Measurements from ENCODE around the gene CADM2.

Gene CADM2

GRCh38 chr3:85576091-85576690 is 617.4 kb downstream of the CADM2 start:
- peak; percentile 65 for TF ChIP-seq CTCF (IDR thresholded peaks at IDR 0.05; ENCODE audit: low read length)
- no peak for TF ChIP-seq EZH2 (IDR thresholded peaks at IDR 0.05; ENCODE audit: borderline replicate concordance, low read length)

GRCh38 chr3:85576697-85577200 is 618.0 kb downstream of the CADM2 start:
- TF ChIP-seq CTCF (IDR thresholded peaks at IDR 0.05; ENCODE audit: low read length), result no peak
- TF ChIP-seq EZH2 (IDR thresholded peaks at IDR 0.05; ENCODE audit: borderline replicate concordance, low read length), result no peak
- H3K79me2 ChIP-seq (ENCODE audit: insufficient read depth, low read length), result no peaks in the 10 kb centered on the region

More at GRCh38 chr3:85576091-85576690, 617.4 kb downstream of the CADM2 start:
- Histone ChIP-seq H3K9me2 (ENCODE audit: low read depth, low read length) (no peaks in the 10 kb centered on the region), H2AFZ (ENCODE audit: low read length) (no peak overlapping the region), H3K27me3 (ENCODE audit: insufficient read depth, low read length) (no peaks in the 10 kb centered on the region), H4K20me1 (ENCODE audit: insufficient read depth, low read length) (no peaks in the 10 kb centered on the region), H3K4me2 (ENCODE audit: low read length) (no peak overlapping the region), H3K36me3 (ENCODE audit: insufficient read depth, low read length) (no peaks in the 10 kb centered on the region), H3K9ac (ENCODE audit: low read length) (no peak overlapping the region), H3K79me2 (ENCODE audit: insufficient read depth, low read length) (no peaks in the 10 kb centered on the region), H3K27ac (ENCODE audit: low read depth, low read length, poor library complexity, severe bottlenecking) (no peak overlapping the region), H3F3A (ENCODE audit: insufficient read depth, low read length) (no peaks in the 10 kb centered on the region), H3K4me3 (ENCODE audit: low read depth, low read length, poor library complexity, severe bottlenecking) (no peak overlapping the region), H3K9me3 (ENCODE audit: low read length) (no peaks in the 10 kb centered on the region), H3K4me1 (ENCODE audit: insufficient read depth, low read length, severe bottlenecking) (no peaks in the 10 kb centered on the region)

GRCh38 chr3:85584779-85585356 is 626.1 kb downstream of the CADM2 start:
- no peaks in the 10 kb centered on the region for H4K20me1 ChIP-seq (ENCODE audit: insufficient read depth, low read length)
- H3K79me2 ChIP-seq (ENCODE audit: insufficient read depth, low read length), result no peaks in the 10 kb centered on the region
- H3K27ac ChIP-seq (ENCODE audit: low read depth, low read length, poor library complexity, severe bottlenecking), result no peak overlapping the region
- no peak overlapping the region for H3K4me2 ChIP-seq (ENCODE audit: low read length)
- no peaks in the 10 kb centered on the region for H3K27me3 ChIP-seq (ENCODE audit: insufficient read depth, low read length)
- no peak overlapping the region for H3K9ac ChIP-seq (ENCODE audit: low read length)
- no peaks in the 10 kb centered on the region for H3K9me2 ChIP-seq (ENCODE audit: low read depth, low read length)
- H3F3A ChIP-seq (ENCODE audit: insufficient read depth, low read length), result no peaks in the 10 kb centered on the region
- no peak overlapping the region for H2AFZ ChIP-seq (ENCODE audit: low read length)
- H3K4me1 ChIP-seq (ENCODE audit: insufficient read depth, low read length, severe bottlenecking), result no peaks in the 10 kb centered on the region
- no peak for TF ChIP-seq EZH2 (IDR thresholded peaks at IDR 0.05; ENCODE audit: borderline replicate concordance, low read length)
- TF ChIP-seq CTCF (IDR thresholded peaks at IDR 0.05; ENCODE audit: low read length), result no peak
- H3K36me3 ChIP-seq (ENCODE audit: insufficient read depth, low read length), result no peaks in the 10 kb centered on the region
- H3K9me3 ChIP-seq (ENCODE audit: low read length), result no peaks in the 10 kb centered on the region
- H3K4me3 ChIP-seq (ENCODE audit: low read depth, low read length, poor library complexity, severe bottlenecking), result no peak overlapping the region

More at GRCh38 chr3:85576697-85577200, 618.0 kb downstream of the CADM2 start:
- Histone ChIP-seq H3K4me2 (ENCODE audit: low read length) (no peak overlapping the region), H3K9me3 (ENCODE audit: low read length) (no peaks in the 10 kb centered on the region), H3F3A (ENCODE audit: insufficient read depth, low read length) (no peaks in the 10 kb centered on the region), H3K27me3 (ENCODE audit: insufficient read depth, low read length) (no peaks in the 10 kb centered on the region), H3K4me3 (ENCODE audit: low read depth, low read length, poor library complexity, severe bottlenecking) (no peak overlapping the region), H3K9ac (ENCODE audit: low read length) (no peak overlapping the region), H3K9me2 (ENCODE audit: low read depth, low read length) (no peaks in the 10 kb centered on the region), H3K4me1 (ENCODE audit: insufficient read depth, low read length, severe bottlenecking) (no peaks in the 10 kb centered on the region), H3K27ac (ENCODE audit: low read depth, low read length, poor library complexity, severe bottlenecking) (no peak overlapping the region), H2AFZ (ENCODE audit: low read length) (no peak overlapping the region), H4K20me1 (ENCODE audit: insufficient read depth, low read length) (no peaks in the 10 kb centered on the region), H3K36me3 (ENCODE audit: insufficient read depth, low read length) (no peaks in the 10 kb centered on the region)
